GM19035 (cell line): ENCODE measurements around the gene C1QB.

Experiments
- ATAC-seq: cut with Tn5 transposase; IDR thresholded peaks from one replicate; pipeline ENCODE4 v1.9.1; 2021; ENCODE audit not compliant: unreplicated experiment

Gene C1QB

GRCh38 chr1:22633697-22634463, 19.2 kb upstream of the C1QB start:
- ATAC-seq, result no peak

DNA sequence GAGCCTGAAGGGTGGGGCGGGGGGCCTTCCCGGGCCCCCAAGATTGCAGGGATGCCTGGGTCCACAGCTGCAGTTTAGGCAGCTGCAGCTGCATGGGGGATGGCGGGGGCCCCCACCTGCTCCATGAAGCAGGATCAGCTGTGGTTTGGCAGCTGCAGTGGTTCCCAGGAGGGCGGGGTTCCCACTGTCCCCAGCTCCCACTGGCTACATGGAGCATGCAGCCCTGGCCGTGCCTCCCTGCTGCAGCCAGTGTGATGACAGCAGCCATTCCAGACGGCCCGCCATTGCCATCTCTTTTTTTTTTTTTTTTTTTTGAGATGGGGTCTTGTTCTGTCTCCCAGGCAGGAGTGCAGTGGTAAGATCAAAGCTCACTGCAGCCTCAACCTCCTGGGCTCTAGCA, 17.6 kb upstream of the C1QB start:
- ATAC-seq, result no peak

DNA sequence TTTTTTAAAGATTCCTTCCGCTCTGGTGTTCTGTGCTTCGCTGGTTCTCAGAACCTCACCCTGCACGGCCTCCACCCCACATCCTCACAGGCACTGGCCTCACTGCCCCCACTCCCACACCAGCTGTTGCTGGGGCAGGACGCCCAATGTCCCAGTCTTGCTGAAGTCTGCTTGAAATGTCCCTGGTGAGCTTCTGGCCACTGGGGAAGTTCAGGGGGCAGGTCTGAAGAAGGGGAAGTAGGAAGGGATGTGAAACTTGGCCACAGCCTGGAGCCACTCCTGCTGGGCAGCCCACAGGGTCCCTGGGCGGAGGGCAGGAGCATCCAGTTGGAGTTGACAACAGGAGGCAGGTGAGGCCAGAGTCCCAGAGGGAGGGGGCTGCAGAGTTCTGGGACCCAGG, 16.7 kb upstream of the C1QB start, which contains the start of gene C1QA:
Gene C1QA (plus strand): TSS at position 276 of the 400 bp plus-strand sequence. CDS start 989 bp downstream, outside the sequence.
- ATAC-seq, result no peak

DNA sequence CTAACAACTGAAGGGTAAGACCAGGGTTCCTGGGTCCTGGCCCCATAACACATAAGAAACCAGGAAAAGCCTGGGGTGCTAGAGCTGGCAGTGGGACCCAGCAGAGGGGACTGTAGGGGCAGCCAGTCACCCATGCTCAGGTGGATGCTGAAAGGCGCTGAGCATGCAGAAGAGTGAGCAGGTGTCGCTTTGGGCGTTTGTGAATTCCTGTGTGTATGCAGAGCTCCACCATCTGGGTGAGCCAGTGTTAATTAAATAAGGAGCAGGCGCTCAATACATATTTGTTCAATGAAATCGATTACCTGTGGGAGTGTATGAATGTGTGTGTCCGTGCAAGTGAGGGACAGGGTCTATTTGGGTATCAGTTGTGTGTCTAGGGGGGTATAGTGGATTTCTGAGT, 16.1 kb upstream of the C1QB start:
- ATAC-seq, result no peak

GRCh38 chr1:22637907-22638445, 15.1 kb upstream of the C1QB start:
- ATAC-seq, result no peak

DNA sequence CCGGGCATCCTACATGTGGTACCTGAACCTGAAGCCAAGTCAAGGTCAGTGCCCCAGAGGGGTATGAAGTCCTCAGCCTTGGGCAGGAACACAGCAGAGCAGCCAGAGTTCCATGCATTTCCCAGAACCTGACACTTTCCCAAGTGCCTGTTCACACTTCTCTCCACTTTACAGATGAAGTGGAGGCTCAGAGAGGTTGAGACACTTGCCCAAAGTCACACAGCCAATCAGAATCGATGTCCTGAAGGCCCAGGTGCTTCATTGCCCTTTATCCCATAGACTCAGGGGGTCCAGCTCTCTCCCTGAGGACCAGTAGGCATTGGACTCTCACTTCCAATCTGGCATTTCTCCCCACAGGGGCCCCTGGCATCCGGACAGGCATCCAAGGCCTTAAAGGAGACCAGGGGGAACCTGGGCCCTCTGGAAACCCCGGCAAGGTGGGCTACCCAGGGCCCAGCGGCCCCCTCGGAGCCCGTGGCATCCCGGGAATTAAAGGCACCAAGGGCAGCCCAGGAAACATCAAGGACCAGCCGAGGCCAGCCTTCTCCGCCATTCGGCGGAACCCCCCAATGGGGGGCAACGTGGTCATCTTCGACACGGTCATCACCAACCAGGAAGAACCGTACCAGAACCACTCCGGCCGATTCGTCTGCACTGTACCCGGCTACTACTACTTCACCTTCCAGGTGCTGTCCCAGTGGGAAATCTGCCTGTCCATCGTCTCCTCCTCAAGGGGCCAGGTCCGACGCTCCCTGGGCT, 14.4 kb upstream of the C1QB start:
- no peak for ATAC-seq

DNA sequence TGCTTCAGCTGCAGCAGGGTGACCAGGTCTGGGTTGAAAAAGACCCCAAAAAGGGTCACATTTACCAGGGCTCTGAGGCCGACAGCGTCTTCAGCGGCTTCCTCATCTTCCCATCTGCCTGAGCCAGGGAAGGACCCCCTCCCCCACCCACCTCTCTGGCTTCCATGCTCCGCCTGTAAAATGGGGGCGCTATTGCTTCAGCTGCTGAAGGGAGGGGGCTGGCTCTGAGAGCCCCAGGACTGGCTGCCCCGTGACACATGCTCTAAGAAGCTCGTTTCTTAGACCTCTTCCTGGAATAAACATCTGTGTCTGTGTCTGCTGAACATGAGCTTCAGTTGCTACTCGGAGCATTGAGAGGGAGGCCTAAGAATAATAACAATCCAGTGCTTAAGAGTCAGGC, 13.8 kb upstream of the C1QB start:
- ATAC-seq, result no peak

DNA sequence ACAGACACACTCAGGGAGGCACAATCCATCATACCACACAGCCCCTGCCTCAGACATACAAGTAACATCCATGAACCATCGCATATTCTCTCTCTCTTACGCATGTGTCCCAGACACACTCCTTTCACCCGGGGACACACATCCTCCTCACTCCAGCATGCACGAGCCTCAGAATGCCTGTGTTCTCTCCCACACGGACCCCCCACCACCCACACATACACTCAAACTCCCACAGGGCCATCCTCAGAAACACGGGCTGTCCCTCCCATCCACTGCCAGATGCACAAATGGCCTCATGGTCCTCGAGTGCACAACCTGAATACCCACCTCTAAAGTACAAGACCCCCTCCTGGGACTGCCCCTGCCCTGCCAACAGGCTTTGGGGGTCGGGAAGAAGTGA, 11.8 kb upstream of the C1QB start:
- ATAC-seq, result no peak

DNA sequence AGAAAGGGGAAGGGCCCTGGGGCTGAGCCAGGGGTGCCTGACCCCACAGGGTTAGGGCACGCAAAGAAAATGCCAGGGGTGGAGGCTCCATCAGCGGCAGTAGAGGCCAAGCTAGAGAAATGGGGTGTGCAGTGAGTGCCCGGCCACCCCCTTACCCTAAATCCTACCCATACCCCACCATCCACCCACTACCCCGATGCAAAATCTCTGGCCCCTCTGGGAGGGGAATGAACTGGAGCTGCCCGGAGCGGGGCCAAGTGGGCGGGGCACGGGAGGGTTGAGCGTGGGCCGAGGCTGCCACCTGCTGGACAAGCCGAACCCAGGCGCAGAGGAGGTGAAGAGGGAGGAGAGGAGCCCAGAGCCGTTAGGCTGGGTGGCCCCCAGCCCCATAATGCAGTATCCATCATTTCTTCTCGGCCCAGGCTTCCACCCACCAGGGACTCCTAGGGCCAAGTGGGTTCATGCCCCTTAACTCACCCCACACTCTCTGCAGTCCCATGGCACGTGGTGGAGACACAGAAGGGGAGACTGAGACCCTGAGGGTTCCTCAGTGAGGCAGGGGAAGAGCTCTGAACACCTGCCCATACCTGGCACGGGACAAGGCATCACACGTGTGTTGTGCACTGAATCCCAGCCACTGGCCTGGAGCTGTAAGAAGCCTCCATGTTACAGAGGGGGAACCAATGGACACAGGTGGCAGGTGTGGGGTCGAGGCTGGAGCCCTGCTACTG, 11.0 kb upstream of the C1QB start:
- ATAC-seq, result no peak

DNA sequence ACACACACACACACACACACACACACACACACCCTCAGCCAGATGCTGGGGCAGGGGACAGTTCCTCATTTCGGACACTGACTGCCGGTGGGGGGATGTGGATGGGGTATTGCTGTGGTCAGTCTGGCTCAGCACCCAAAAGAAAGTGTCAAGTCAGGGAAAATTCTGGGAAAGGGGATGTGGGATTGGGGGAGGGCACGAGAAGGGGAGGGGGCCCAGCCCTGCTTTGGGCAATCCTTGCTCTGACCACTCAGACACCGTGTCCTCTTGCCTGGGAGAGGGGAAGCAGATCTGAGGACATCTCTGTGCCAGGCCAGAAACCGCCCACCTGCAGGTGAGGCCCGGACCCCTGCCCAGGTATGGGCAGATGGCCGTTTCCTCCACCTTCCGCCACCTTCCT, 9.7 kb upstream of the C1QB start, which contains the start of gene C1QC:
Gene C1QC (plus strand): TSS at position 253 of the 400 bp plus-strand sequence. CDS start 391 bp downstream, outside the sequence.
- no peak for ATAC-seq

DNA sequence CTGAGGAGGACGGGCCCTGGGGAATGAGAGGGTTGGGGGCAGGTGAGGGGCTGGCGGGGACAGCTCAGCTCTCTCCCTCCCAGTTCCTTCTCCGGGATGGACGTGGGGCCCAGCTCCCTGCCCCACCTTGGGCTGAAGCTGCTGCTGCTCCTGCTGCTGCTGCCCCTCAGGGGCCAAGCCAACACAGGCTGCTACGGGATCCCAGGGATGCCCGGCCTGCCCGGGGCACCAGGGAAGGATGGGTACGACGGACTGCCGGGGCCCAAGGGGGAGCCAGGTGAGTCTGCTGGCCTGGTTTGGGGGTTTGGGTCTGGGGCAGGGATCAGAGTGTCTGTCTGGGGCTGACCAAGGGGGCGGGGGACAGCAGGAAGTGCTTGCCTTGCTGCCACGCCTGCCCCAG, 9.1 kb upstream of the C1QB start:
- no peak for ATAC-seq

- ATAC-seq, result no peak
Measured at GRCh38 chr1:22645931-22646330, 7.1 kb upstream of the C1QB start.

- ATAC-seq, result no peak
Measured at GRCh38 chr1:22646384-22646783, 6.7 kb upstream of the C1QB start.

GRCh38 chr1:22650089-22650693, 2.8 kb upstream of the C1QB start:
- no peak for ATAC-seq

- no peak for ATAC-seq
Measured at GRCh38 chr1:22651941-22652856, 837 bp upstream of the C1QB start.

DNA sequence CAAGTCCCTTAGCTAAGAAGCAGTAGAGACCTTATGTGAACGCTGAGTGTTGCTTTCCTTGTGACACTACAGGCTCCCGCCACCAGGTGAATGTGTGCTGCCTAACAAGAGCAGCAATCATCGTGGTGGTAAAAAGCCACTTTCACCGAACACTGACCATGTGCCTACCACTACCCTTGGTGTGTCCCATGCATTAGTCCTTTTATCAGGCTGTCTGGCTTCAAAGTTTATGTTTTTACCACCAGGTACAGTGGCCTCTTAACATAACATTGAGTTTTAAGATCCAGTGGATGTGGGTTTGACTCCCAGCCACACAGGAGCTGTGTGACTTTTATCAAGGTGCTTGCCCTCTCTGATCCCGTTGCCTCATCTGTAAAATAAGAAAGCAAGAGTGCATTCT, 1.7 kb downstream of the C1QB start:
- ATAC-seq, result no peak

DNA sequence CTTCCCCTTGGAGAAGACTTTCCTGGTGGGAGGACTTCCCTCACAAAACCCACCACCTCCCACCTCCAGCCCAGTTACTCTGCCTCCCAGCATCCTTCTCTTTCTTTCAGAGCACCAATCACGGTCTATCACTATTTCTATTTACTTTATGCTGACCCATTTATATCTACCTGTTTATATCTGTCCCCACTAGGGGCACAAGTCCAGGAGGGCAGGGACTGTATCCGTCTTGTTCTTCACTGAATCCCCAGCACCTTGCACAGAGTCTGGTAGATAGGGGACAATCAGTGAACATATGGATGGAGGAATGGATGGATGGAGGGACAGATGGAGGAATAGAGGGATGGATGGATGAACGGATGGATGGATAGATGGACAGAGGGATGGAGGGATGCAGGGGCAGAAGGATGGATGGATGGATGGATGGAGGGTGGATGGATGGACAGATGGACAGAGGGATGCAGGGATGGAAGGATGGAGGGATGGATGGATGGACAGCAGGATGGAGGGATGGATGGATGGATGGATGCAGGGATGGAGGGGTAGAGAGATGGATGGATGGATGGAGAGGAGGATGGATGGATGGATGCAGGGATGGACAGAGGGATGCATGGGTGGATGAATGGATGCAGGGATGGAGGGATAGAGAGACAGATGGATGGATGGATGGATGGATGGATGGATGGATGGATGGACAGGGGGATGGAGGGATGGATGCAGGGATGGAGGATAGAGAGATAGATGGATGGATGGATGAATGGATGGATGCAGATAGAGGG, 5.5 kb downstream of the C1QB start:
- no peak for ATAC-seq

DNA sequence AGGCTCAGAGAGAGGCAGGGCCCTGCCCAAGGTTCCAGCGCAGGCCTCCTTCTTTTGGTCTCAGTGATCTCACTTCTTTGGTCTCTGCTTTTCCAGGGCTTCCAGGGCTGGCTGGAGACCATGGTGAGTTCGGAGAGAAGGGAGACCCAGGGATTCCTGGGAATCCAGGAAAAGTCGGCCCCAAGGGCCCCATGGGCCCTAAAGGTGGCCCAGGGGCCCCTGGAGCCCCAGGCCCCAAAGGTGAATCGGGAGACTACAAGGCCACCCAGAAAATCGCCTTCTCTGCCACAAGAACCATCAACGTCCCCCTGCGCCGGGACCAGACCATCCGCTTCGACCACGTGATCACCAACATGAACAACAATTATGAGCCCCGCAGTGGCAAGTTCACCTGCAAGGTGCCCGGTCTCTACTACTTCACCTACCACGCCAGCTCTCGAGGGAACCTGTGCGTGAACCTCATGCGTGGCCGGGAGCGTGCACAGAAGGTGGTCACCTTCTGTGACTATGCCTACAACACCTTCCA, 7.7 kb downstream of the C1QB start:
- ATAC-seq, result no peak

GRCh38 chr1:22661880-22662279, 8.8 kb downstream of the C1QB start:
- ATAC-seq, result no peak
